HepG2 (cell line): Measurements from ENCODE around the gene RBP5. TPM values are rescaled to one million over a fixed set of nuclear protein-coding genes. Genes with fewer than 3 reads are reported as not detected.

Experiments
- ATF1 ChIP-seq: IDR thresholded peaks from 2 replicates; pipeline ENCODE4 v1.6.1; 2016; ENCODE audit warnings: mild to moderate bottlenecking, control low read depth
- ATF7 ChIP-seq, 2 experiments: fragments of 450-650 bp in 1 of 2; sonication (generic) in 1 of 2; formaldehyde crosslinking in 1 of 2; IDR thresholded peaks; 2 replicates each; pipeline versions ENCODE4 v1.4.0 to v1.6.1; 2016 to 2020; ENCODE audit warnings: antibody characterized with exemption in 1 of 2, mild to moderate bottlenecking in 1 of 2, missing genetic modification reagents in 1 of 2
- ATF7-NPFF ChIP-seq: sonication (generic); formaldehyde crosslinking; IDR thresholded peaks from 2 replicates; pipeline ENCODE4 v1.8.1; 2023; ENCODE audit warnings: mild to moderate bottlenecking, low read depth, missing genetic modification reagents, moderate library complexity
- CBX1 ChIP-seq: IDR thresholded peaks from one replicate; pipeline ENCODE4 v1.6.1; 2016; ENCODE audit warnings: antibody characterized with exemption, low read depth
- DMAP1 ChIP-seq: IDR thresholded peaks from 2 replicates; pipeline ENCODE4 v1.6.1; 2016
- FOXK1 ChIP-seq: sonication (generic); formaldehyde crosslinking; IDR thresholded peaks from 2 replicates; pipeline ENCODE4 v1.4.0; 2020; ENCODE audit warnings: low read depth, missing genetic modification reagents, borderline replicate concordance
- GLI4 ChIP-seq: sonication (generic); formaldehyde crosslinking; IDR thresholded peaks from 2 replicates; pipeline ENCODE4 v1.5.1; 2020; ENCODE audit warnings: missing genetic modification reagents, mild to moderate bottlenecking, moderate library complexity, borderline replicate concordance
- ISX ChIP-seq: sonication (generic); formaldehyde crosslinking; conservative IDR thresholded peaks from 2 replicates; pipeline ENCODE4 v1.5.0; 2020; ENCODE audit warnings: missing genetic modification reagents
- KLF6 ChIP-seq: IDR thresholded peaks from 2 replicates; pipeline ENCODE4 v1.8.0; 2016; ENCODE audit warnings: missing biosample characterization, missing genetic modification reagents
- MYC ChIP-seq: sonication (generic); formaldehyde crosslinking; IDR thresholded peaks from 2 replicates; pipeline ENCODE4 v1.9.0; 2021; ENCODE audit warnings: missing genetic modification reagents, borderline replicate concordance
- PRPF4 ChIP-seq: fragments of 200-400 bp; formaldehyde crosslinking; IDR thresholded peaks from 2 replicates; pipeline ENCODE4 v1.6.1; 2016; ENCODE audit warnings: low read length, low read depth; ENCODE audit not compliant: poor library complexity, severe bottlenecking
- THYN1 ChIP-seq: sonication (generic); formaldehyde crosslinking; IDR thresholded peaks from 2 replicates; pipeline ENCODE4 v1.8.1; 2023; ENCODE audit warnings: low read depth, mild to moderate bottlenecking, moderate library complexity, missing genetic modification reagents, borderline replicate concordance
- ZFP82 ChIP-seq: sonication (generic); formaldehyde crosslinking; IDR thresholded peaks from 2 replicates; pipeline ENCODE4 v1.5.1; 2020; ENCODE audit warnings: mild to moderate bottlenecking, missing genetic modification reagents, borderline replicate concordance
- ZMYM3 ChIP-seq: sonication (generic); formaldehyde crosslinking; IDR thresholded peaks from 2 replicates; pipeline ENCODE4 v1.5.1; 2020; ENCODE audit warnings: mild to moderate bottlenecking, missing genetic modification reagents
- ZNF564 ChIP-seq: sonication (generic); formaldehyde crosslinking; IDR thresholded peaks from 2 replicates; pipeline ENCODE4 v1.8.1; 2023; ENCODE audit warnings: mild to moderate bottlenecking, missing genetic modification reagents
- ZNF746 ChIP-seq: sonication (generic); formaldehyde crosslinking; IDR thresholded peaks from 2 replicates; pipeline ENCODE4 v1.8.0; 2022; ENCODE audit warnings: mild to moderate bottlenecking, missing genetic modification reagents
- ZNF792 ChIP-seq: IDR thresholded peaks from 2 replicates; pipeline ENCODE4 v1.6.1; 2016
- polyA plus RNA-seq, 8 experiments: library from polyadenylated mRNA; depleted of rRNA in 3 of 8; stranded (reverse) in 7 of 8; unstranded in 1 of 8; fragments of >200 nt; fragmentation: Illumina TruSeq in 4 of 8; extraction: Trizol in 4 of 8; gene quantifications; 2 replicates each; pipeline versions ENCODE4 v1.2.1 to v1.2.3, GENCODE V29; 2011 to 2016; ENCODE audit warnings: low read depth in 4 of 8, missing spikeins in 1 of 8, mixed read lengths in 1 of 8; ENCODE audit not compliant: insufficient read depth in 1 of 8
- total RNA-seq, 5 experiments: library from RNA; depleted of rRNA; stranded (reverse); fragments of >200 nt; fragmentation: Illumina TruSeq; extraction: Trizol; gene quantifications; 2 replicates each; pipeline ENCODE4 v1.2.3, GENCODE V29; 2016; ENCODE audit warnings: low read depth in 1 of 5
- TF ChIP-seq, protein P1 (sequence below): sonication (generic); formaldehyde crosslinking; IDR thresholded peaks from 2 replicates; pipeline ENCODE4 v1.5.1; 2020; ENCODE audit warnings: mild to moderate bottlenecking, missing genetic modification reagents, moderate library complexity
- TF ChIP-seq, protein P2 (sequence below): sonication (generic); formaldehyde crosslinking; IDR thresholded peaks from 2 replicates; pipeline ENCODE4 v1.8.1; 2023; ENCODE audit warnings: mild to moderate bottlenecking, inconsistent platforms, moderate library complexity, missing genetic modification reagents, borderline replicate concordance
- TF ChIP-seq, protein P3 (sequence below): sonication (generic); formaldehyde crosslinking; IDR thresholded peaks from 2 replicates; pipeline ENCODE4 v1.4.0; 2020; ENCODE audit warnings: missing genetic modification reagents, borderline replicate concordance
- TF ChIP-seq, protein P4 (sequence below): sonication (generic); formaldehyde crosslinking; IDR thresholded peaks from 2 replicates; pipeline ENCODE4 v1.4.0; 2020; ENCODE audit warnings: missing genetic modification reagents
- TF ChIP-seq, protein P5 (sequence below): sonication (generic); formaldehyde crosslinking; IDR thresholded peaks from 2 replicates; pipeline ENCODE4 v1.4.0; 2020; ENCODE audit warnings: mild to moderate bottlenecking, missing genetic modification reagents

The RBP5 gene
- total and polyA plus RNA-seq, 2 of the 13 experiments (the other 11 are each of a cell fraction or from before 2014, with no cell fraction given): 13.8 to 19.8 TPM

DNA sequence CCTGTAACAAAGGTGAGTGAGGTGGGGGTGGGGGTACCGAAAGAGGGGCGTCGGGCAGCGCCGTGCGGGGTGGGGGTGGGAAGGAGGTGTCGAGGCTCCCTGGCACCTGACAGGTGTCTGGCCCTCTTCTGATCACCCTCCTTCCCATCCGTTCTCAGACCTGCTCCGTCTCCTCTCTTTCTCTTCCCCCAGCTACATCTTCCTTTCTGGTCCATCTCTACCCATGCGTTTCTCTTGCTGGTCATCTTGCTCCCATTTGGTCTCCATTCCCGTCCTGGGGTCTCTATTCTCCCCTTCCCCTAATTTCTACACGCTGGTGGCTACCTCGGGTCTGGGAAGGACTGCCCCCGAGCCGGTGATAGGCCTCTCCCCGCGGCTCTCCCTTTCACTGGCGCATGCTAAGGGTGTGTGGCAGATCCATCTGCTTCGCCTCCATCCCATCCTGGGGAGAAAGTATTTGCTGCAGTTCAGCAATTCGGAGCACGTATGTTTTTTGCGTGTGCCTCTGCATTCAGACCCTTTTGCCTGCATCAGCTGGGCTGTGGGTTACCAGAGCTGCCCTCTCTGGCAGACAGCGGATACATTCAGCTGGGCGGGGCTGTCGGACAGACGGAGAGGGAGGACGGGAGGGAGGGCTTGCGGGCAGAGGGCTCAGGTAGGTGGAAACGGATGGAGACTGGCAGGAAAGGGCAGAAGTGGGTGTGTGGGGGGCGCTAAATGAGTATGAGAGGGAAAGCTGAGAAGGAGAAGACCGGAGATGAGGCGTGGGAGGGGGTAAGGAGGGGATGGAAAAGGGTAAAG, 2.2 kb upstream of the RBP5 start (continued):
- TF ChIP-seq KLF6 (CRISPR knock-in tag) (no peak), ZMYM3 (CRISPR knock-in tag) (0 out of 2 replicates have a peak, but pooled peaks have one; percentile 7), THYN1 (CRISPR knock-in tag) (no peak), CBX1 (no peak), ZNF792 (CRISPR knock-in tag) (no peak), ZNF564 (CRISPR knock-in tag) (no peak), DMAP1 (CRISPR knock-in tag) (no peak), FOXK1 (CRISPR knock-in tag) (no peak), ZFP82 (CRISPR knock-in tag) (no peak), ATF7-NPFF (CRISPR knock-in tag) (0 out of 2 replicates have a peak, but pooled peaks have one; percentile 41), GLI4 (CRISPR knock-in tag) (no peak), ATF1 (no peak), ISX (CRISPR knock-in tag) (no peak), ZNF746 (CRISPR knock-in tag) (peak; percentile 97), PRPF4 (no peak), ATF7 (IDR thresholded peaks at IDR 0.05) (no peak), ATF7 (CRISPR knock-in tag; IDR thresholded peaks at IDR 0.05) (no peak), MYC (CRISPR knock-in tag) (no peak)
- TF ChIP-seq, protein P1, sequence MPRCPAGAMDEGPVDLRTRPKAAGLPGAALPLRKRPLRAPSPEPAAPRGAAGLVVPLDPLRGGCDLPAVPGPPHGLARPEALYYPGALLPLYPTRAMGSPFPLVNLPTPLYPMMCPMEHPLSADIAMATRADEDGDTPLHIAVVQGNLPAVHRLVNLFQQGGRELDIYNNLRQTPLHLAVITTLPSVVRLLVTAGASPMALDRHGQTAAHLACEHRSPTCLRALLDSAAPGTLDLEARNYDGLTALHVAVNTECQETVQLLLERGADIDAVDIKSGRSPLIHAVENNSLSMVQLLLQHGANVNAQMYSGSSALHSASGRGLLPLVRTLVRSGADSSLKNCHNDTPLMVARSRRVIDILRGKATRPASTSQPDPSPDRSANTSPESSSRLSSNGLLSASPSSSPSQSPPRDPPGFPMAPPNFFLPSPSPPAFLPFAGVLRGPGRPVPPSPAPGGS (CRISPR knock-in tag): no peak
- TF ChIP-seq, protein P2, sequence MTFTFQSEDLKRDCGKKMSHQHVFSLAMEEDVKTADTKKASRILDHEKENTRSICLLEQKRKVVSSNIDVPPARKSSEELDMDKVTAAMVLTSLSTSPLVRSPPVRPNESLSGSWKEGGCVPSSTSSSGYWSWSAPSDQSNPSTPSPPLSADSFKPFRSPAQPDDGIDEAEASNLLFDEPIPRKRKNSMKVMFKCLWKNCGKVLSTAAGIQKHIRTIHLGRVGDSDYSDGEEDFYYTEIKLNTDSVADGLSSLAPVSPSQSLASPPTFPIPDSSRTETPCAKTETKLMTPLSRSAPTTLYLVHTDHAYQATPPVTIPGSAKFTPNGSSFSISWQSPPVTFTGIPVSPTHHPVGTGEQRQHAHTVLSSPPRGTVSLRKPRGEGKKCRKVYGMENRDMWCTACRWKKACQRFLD: no peak
- TF ChIP-seq, protein P3, sequence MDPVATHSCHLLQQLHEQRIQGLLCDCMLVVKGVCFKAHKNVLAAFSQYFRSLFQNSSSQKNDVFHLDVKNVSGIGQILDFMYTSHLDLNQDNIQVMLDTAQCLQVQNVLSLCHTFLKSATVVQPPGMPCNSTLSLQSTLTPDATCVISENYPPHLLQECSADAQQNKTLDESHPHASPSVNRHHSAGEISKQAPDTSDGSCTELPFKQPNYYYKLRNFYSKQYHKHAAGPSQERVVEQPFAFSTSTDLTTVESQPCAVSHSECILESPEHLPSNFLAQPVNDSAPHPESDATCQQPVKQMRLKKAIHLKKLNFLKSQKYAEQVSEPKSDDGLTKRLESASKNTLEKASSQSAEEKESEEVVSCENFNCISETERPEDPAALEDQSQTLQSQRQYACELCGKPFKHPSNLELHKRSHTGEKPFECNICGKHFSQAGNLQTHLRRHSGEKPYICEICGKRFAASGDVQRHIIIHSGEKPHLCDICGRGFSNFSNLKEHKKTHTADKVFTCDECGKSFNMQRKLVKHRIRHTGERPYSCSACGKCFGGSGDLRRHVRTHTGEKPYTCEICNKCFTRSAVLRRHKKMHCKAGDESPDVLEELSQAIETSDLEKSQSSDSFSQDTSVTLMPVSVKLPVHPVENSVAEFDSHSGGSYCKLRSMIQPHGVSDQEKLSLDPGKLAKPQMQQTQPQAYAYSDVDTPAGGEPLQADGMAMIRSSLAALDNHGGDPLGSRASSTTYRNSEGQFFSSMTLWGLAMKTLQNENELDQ (CRISPR knock-in tag): no peak
- TF ChIP-seq, protein P4, sequence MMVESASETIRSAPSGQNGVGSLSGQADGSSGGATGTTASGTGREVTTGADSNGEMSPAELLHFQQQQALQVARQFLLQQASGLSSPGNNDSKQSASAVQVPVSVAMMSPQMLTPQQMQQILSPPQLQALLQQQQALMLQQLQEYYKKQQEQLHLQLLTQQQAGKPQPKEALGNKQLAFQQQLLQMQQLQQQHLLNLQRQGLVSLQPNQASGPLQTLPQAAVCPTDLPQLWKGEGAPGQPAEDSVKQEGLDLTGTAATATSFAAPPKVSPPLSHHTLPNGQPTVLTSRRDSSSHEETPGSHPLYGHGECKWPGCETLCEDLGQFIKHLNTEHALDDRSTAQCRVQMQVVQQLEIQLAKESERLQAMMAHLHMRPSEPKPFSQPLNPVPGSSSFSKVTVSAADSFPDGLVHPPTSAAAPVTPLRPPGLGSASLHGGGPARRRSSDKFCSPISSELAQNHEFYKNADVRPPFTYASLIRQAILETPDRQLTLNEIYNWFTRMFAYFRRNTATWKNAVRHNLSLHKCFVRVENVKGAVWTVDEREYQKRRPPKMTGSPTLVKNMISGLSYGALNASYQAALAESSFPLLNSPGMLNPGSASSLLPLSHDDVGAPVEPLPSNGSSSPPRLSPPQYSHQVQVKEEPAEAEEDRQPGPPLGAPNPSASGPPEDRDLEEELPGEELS (CRISPR knock-in tag): no peak
- TF ChIP-seq, protein P5, sequence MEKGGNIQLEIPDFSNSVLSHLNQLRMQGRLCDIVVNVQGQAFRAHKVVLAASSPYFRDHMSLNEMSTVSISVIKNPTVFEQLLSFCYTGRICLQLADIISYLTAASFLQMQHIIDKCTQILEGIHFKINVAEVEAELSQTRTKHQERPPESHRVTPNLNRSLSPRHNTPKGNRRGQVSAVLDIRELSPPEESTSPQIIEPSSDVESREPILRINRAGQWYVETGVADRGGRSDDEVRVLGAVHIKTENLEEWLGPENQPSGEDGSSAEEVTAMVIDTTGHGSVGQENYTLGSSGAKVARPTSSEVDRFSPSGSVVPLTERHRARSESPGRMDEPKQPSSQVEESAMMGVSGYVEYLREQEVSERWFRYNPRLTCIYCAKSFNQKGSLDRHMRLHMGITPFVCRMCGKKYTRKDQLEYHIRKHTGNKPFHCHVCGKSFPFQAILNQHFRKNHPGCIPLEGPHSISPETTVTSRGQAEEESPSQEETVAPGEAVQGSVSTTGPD (CRISPR knock-in tag): no peak
